AG04449 (cell line): ENCODE data around the gene PPP1R16B.

Source experiments
- CTCF ChIA-PET: fragments of 350-600 bp; formaldehyde crosslinking; extraction: SDS; loops from one replicate; lab custom pipeline; 2021; ENCODE audit warnings: antibody characterized with exemption; lab: Yijun Ruan, JAX
- POLR2A ChIA-PET: fragments of 400-600, 350-600 bp; formaldehyde crosslinking; extraction: SDS; loops from one replicate; lab custom pipeline; 2020; ENCODE audit warnings: antibody characterized with exemption, inconsistent platforms; lab: Yijun Ruan, JAX
- DNase-seq: peaks from one replicate; pipeline ENCODE4 v3.0.0-alpha.2; 2010; ENCODE audit warnings: low read depth, low spot score
- H3K4me3 ChIP-seq: 2 replicates; pipeline ENCODE4 v1.5.1; 2011; ENCODE audit warnings: low read depth, mild to moderate bottlenecking, control low read depth, low read length
- CTCF ChIP-seq: IDR thresholded peaks from one replicate; pipeline ENCODE4 v1.5.1; 2011; ENCODE audit warnings: mild to moderate bottlenecking, moderate library complexity, low read length, control low read depth, inconsistent platforms; ENCODE audit not compliant: insufficient read depth; ENCODE audit errors: missing control alignments

PPP1R16B gene

GRCh38 chr20:38889792-38890496 is 84.4 kb downstream of the PPP1R16B start:
- CTCF ChIA-PET: no interaction called here
- TF ChIP-seq CTCF: no peak
- POLR2A ChIA-PET: no interaction called here
- H3K4me3 ChIP-seq: no peak overlapping the region
- no peak for DNase-seq

GRCh38 chr20:38890497-38890818 is 85.0 kb downstream of the PPP1R16B start:
- no peak overlapping the region for H3K4me3 ChIP-seq
- CTCF ChIA-PET: interaction anchor here (0.8 to 5.3 kb wide), 2 partner anchors 238 to 241 kb away, joined by 3 to 43 read pairs; no protein-coding TSS in a partner anchor
- POLR2A ChIA-PET: no interaction called here
- no peak for DNase-seq
- no peak for TF ChIP-seq CTCF

- ChIA-PET POLR2A (no interaction called here), CTCF (interaction anchor here (0.7 to 5.3 kb wide), 22 partner anchors 10 to 258 kb away, joined by 3 to 43 read pairs (median 5); no protein-coding TSS in a partner anchor)
- DNase-seq: no peak
- H3K4me3 ChIP-seq: no peak overlapping the region
- no peak for TF ChIP-seq CTCF
Measured at GRCh38 chr20:38892091-38892981, 86.8 kb downstream of the PPP1R16B start.

GRCh38 chr20:38893056-38893564 is 87.6 kb downstream of the PPP1R16B start:
- POLR2A ChIA-PET: no interaction called here
- DNase-seq: no peak
- CTCF ChIA-PET: interaction anchor here (0.7 to 5.3 kb wide), 26 partner anchors 10 to 259 kb away, joined by 3 to 43 read pairs (median 4); no protein-coding TSS in a partner anchor
- no peak for TF ChIP-seq CTCF
- H3K4me3 ChIP-seq: no peak overlapping the region

- H3K4me3 ChIP-seq: no peak overlapping the region
- ChIA-PET CTCF (interaction anchor here (0.8 to 5.3 kb wide), 27 partner anchors 9 to 260 kb away, joined by 3 to 43 read pairs (median 5); no protein-coding TSS in a partner anchor), POLR2A (no interaction called here)
- DNase-seq: no peak
- TF ChIP-seq CTCF: peak; percentile 100
Measured at GRCh38 chr20:38893565-38894090, 88.1 kb downstream of the PPP1R16B start.
